ENCODE data around the gene CASQ2. TPM values are rescaled to one million over a fixed set of nuclear protein-coding genes. Genes with fewer than 3 reads are reported as not detected.

The CASQ2 gene
- total RNA-seq, 4 donors from 2014 or later = 1.9 to 10.9 (median 2.3) TPM

- ATAC-seq (ENCODE audit: low FRiP score) = no peak
- no peak for TF ChIP-seq CTCF (IDR thresholded peaks at IDR 0.05)
- DNase-seq (ENCODE audit: low spot score) = no peak
Observed at GRCh38 chr1:115712911-115713609, 55.5 kb downstream of the CASQ2 start.

GRCh38 chr1:115710859-115711624, 57.5 kb downstream of the CASQ2 start:
- no peak for ATAC-seq (ENCODE audit: low FRiP score)
- no peak for TF ChIP-seq CTCF (IDR thresholded peaks at IDR 0.05)
- DNase-seq (ENCODE audit: low spot score) = no peak

- DNase-seq (ENCODE audit: low spot score) (no peak), ATAC-seq (ENCODE audit: low FRiP score) (no peak)
- TF ChIP-seq CTCF (IDR thresholded peaks at IDR 0.05) = no peak
Observed at GRCh38 chr1:115706587-115707425, 61.7 kb downstream of the CASQ2 start.

GRCh38 chr1:115705963-115706362, 62.6 kb downstream of the CASQ2 start:
- DNase-seq (ENCODE audit: low spot score) = no peak
- TF ChIP-seq CTCF (IDR thresholded peaks at IDR 0.05) = no peak
- ATAC-seq (ENCODE audit: low FRiP score) = no peak

- no peak for ATAC-seq (ENCODE audit: low FRiP score)
- no peak for DNase-seq (ENCODE audit: low spot score)
- TF ChIP-seq CTCF (IDR thresholded peaks at IDR 0.05) = no peak
Observed at GRCh38 chr1:115705085-115705951, 63.2 kb downstream of the CASQ2 start.

- no peak for DNase-seq (ENCODE audit: low spot score)
- TF ChIP-seq CTCF (IDR thresholded peaks at IDR 0.05) = no peak
- ATAC-seq (ENCODE audit: low FRiP score) = no peak
Observed at GRCh38 chr1:115702959-115703358, 65.6 kb downstream of the CASQ2 start.

Measured in omental fat pad (tissue), 4 donors.